Astrocyte of the hippocampus (primary cell): ENCODE results near the gene IKZF3.
"Not testable (repeated sequence)": the region's sequence is repeated elsewhere in the genome, so short reads cannot be mapped to it uniquely, and the experiment has no call there.

Source experiments
- DNase-seq: peaks from one replicate; pipeline ENCODE4 v3.0.0; 2011; ENCODE audit warnings: low read depth, low spot score

Gene IKZF3

GRCh38 chr17:39781861-39782213 lies 82.3 kb downstream of the IKZF3 start:
- no peak for DNase-seq

- no peak for DNase-seq
Observed at GRCh38 chr17:39781031-39781860, 82.9 kb downstream of the IKZF3 start.

GRCh38 chr17:39777534-39778365 lies 86.4 kb downstream of the IKZF3 start:
- no peak for DNase-seq

- DNase-seq, result no peak
Observed at GRCh38 chr17:39776252-39776651, 87.9 kb downstream of the IKZF3 start.

- DNase-seq, result no peak
Observed at GRCh38 chr17:39775031-39775430, 89.1 kb downstream of the IKZF3 start.

GRCh38 chr17:39774047-39774446 lies 90.1 kb downstream of the IKZF3 start:
- no peak for DNase-seq

GRCh38 chr17:39772987-39773934 lies 90.9 kb downstream of the IKZF3 start:
- DNase-seq, result no peak

GRCh38 chr17:39772415-39772814 lies 91.7 kb downstream of the IKZF3 start:
- no peak for DNase-seq

GRCh38 chr17:39769974-39770587 lies 94.0 kb downstream of the IKZF3 start:
- peak; percentile 28 for DNase-seq

- no peak for DNase-seq
Observed at GRCh38 chr17:39767147-39767546, 97.0 kb downstream of the IKZF3 start.

GRCh38 chr17:39765766-39766165 lies 98.3 kb downstream of the IKZF3 start:
- no peak for DNase-seq

- no peak for DNase-seq
Observed at GRCh38 chr17:39765175-39765574, 98.9 kb downstream of the IKZF3 start.

GRCh38 chr17:39764171-39764570 lies 99.9 kb downstream of the IKZF3 start:
- DNase-seq, result not testable (repeated sequence)

GRCh38 chr17:39763051-39763820 lies 100.9 kb downstream of the IKZF3 start:
- DNase-seq, result peak; percentile 91

- DNase-seq, result no peak
Observed at GRCh38 chr17:39761861-39762496, 102.1 kb downstream of the IKZF3 start.

GRCh38 chr17:39759204-39759603 lies 104.9 kb downstream of the IKZF3 start:
- DNase-seq, result no peak

- DNase-seq, result peak; percentile 94
Observed at GRCh38 chr17:39757931-39758873, 105.9 kb downstream of the IKZF3 start.

GRCh38 chr17:39757176-39757662 lies 106.9 kb downstream of the IKZF3 start:
- no peak for DNase-seq
